CD14-positive monocyte (primary cell): ENCODE results near the gene PPEF1. TPM values are rescaled to one million over a fixed set of nuclear protein-coding genes. Genes with fewer than 3 reads are reported as not detected.

Experiments used
- DNase-seq, 3 donors: peaks; one replicate each; pipeline ENCODE4 v3.0.0-alpha.2; 2011 to 2022
- H2AFZ ChIP-seq: 2 replicates; pipeline ENCODE4 v1.6.0; 2012; ENCODE audit warnings: mild to moderate bottlenecking, low read depth, low read length, inconsistent platforms; ENCODE audit not compliant: insufficient read depth, poor library complexity, severe bottlenecking
- H3K27ac ChIP-seq, 2 donors: 1 replicate in 1 of 2; 2 replicates in 1 of 2; pipeline ENCODE4 v1.5.1; 2012 to 2013; ENCODE audit warnings: low read length in 2 of 2, control low read depth in 1 of 2, inconsistent platforms in 1 of 2, low read depth in 1 of 2, mild to moderate bottlenecking in 1 of 2
- H3K27me3 ChIP-seq, 2 donors: one replicate each; pipeline versions ENCODE4 v1.6.0 to v1.6.1; 2011 to 2013; ENCODE audit warnings: low read length in 2 of 2; ENCODE audit not compliant: control insufficient read depth in 2 of 2, insufficient read depth in 2 of 2
- H3K36me3 ChIP-seq, 2 donors: replicated peaks in 1 of 2; 1 replicate in 1 of 2; 2 replicates in 1 of 2; pipeline versions ENCODE4 v1.5.1 to v1.6.1; 2012 to 2013; ENCODE audit warnings: low read length in 2 of 2, control low read depth in 1 of 2, inconsistent platforms in 1 of 2, mild to moderate bottlenecking in 1 of 2; ENCODE audit not compliant: insufficient read depth in 2 of 2, control insufficient read depth in 1 of 2
- H3K4me1 ChIP-seq, 2 donors: 1 replicate in 1 of 2; 2 replicates in 1 of 2; pipeline versions ENCODE4 v1.5.1 to v1.6.1; 2012 to 2013; ENCODE audit warnings: low read length in 2 of 2, control low read depth in 1 of 2, inconsistent platforms in 1 of 2, mild to moderate bottlenecking in 1 of 2, moderate library complexity in 1 of 2; ENCODE audit not compliant: insufficient read depth in 2 of 2, control insufficient read depth in 1 of 2
- H3K4me2 ChIP-seq: replicated peaks from 2 replicates; pipeline ENCODE3; 2012; ENCODE audit warnings: low read length, moderate library complexity, mild to moderate bottlenecking; ENCODE audit not compliant: poor library complexity, severe bottlenecking; ENCODE audit errors: extremely low read depth
- H3K4me3 ChIP-seq, 3 experiments: fragments of 200-600 bp in 1 of 3; sonication (generic) in 1 of 3; replicated peaks in 1 of 3; 1 replicate in 2 of 3; 2 replicates in 1 of 3; pipeline ENCODE4 v1.5.1; 2011 to 2013; ENCODE audit warnings: low read length in 3 of 3, mild to moderate bottlenecking in 3 of 3, control low read depth in 2 of 3, low read depth in 2 of 3, inconsistent platforms in 1 of 3, moderate library complexity in 1 of 3
- H3K79me2 ChIP-seq: 2 replicates; pipeline ENCODE4 v1.6.0; 2012; ENCODE audit warnings: mild to moderate bottlenecking, control low read depth, inconsistent platforms, low read length, moderate library complexity; ENCODE audit not compliant: insufficient read depth
- H3K9ac ChIP-seq: 2 replicates; pipeline ENCODE4 v1.6.0; 2017; ENCODE audit warnings: low read length, mild to moderate bottlenecking; ENCODE audit not compliant: insufficient read depth, poor library complexity, severe bottlenecking
- H3K9me3 ChIP-seq, 2 donors: replicated peaks in 1 of 2; 1 replicate in 1 of 2; 2 replicates in 1 of 2; pipeline versions ENCODE4 v1.5.1 to v1.6.1; 2012 to 2013; ENCODE audit warnings: low read length in 2 of 2, control low read depth in 1 of 2; ENCODE audit not compliant: control insufficient read depth in 1 of 2, insufficient read depth in 1 of 2
- H4K20me1 ChIP-seq: 2 replicates; pipeline ENCODE4 v1.6.0; 2012; ENCODE audit warnings: mild to moderate bottlenecking, low read length, control low read depth, moderate library complexity; ENCODE audit not compliant: insufficient read depth
- H3K27ac Mint-ChIP-seq, 7 donors: one replicate each; pipeline ENCODE4 v1.8.0; 2020; ENCODE audit warnings: mild to moderate bottlenecking in 7 of 7, mixed read lengths in 7 of 7, moderate library complexity in 6 of 7, inconsistent platforms in 2 of 7
- H3K27me3 Mint-ChIP-seq, 3 donors: one replicate each; pipeline ENCODE4 v1.8.0; 2021 to 2022; ENCODE audit warnings: low read depth in 3 of 3, mild to moderate bottlenecking in 3 of 3, mixed read lengths in 3 of 3, moderate library complexity in 3 of 3, inconsistent platforms in 1 of 3
- H3K36me3 Mint-ChIP-seq, 2 donors: one replicate each; pipeline ENCODE4 v1.8.0; 2020; ENCODE audit warnings: mixed read lengths in 2 of 2, inconsistent platforms in 1 of 2, mild to moderate bottlenecking in 1 of 2
- H3K4me1 Mint-ChIP-seq: one replicate; pipeline ENCODE4 v1.8.0; 2020; ENCODE audit warnings: mild to moderate bottlenecking, mixed read lengths
- H3K4me3 Mint-ChIP-seq, 2 donors: one replicate each; pipeline ENCODE4 v1.8.0; 2020; ENCODE audit warnings: mild to moderate bottlenecking in 2 of 2, mixed read lengths in 2 of 2, moderate library complexity in 1 of 2
- H3K9me3 Mint-ChIP-seq, 7 donors: one replicate each; pipeline ENCODE4 v1.8.0; 2020 to 2022; ENCODE audit warnings: mixed read lengths in 7 of 7, mild to moderate bottlenecking in 6 of 7, moderate library complexity in 6 of 7, inconsistent platforms in 2 of 7
- CTCF ChIP-seq: fragments of 200-600 bp; IDR thresholded peaks from one replicate; pipeline ENCODE4 v1.8.0; 2022; ENCODE audit warnings: antibody characterized with exemption, mild to moderate bottlenecking
- WGBS: methylation state at CpG from one replicate; pipeline ENCODE4 v1.1.5; 2013; ENCODE audit warnings: missing lambda C conversion rate; ENCODE audit not compliant: insufficient coverage; 5-methylcytosine and 5-hydroxymethylcytosine counted together
- intact Hi-C, 2 donors: fragments of 100-400 bp; cut with micrococcal nuclease; formaldehyde crosslinking; loops; one replicate each; pipeline versions ENCODE4 v1.15.0 to v1.15.1; 2023
- polyA plus RNA-seq, 3 donors: library from polyadenylated mRNA; depleted of rRNA in 1 of 3; unstranded in 2 of 3; stranded (reverse) in 1 of 3; fragments of 300-500 nt in 2 of 3; fragments of >200 nt in 1 of 3; fragmentation: Illumina TruSeq in 2 of 3; gene quantifications; 1 replicate in 2 of 3; 2 replicates in 1 of 3; pipeline ENCODE4 v1.2.3, GENCODE V29; 2012 to 2021

PPEF1 gene
- polyA plus RNA-seq, 3 donors: 0.26 to 0.32 TPM; not detected in 1

DNA sequence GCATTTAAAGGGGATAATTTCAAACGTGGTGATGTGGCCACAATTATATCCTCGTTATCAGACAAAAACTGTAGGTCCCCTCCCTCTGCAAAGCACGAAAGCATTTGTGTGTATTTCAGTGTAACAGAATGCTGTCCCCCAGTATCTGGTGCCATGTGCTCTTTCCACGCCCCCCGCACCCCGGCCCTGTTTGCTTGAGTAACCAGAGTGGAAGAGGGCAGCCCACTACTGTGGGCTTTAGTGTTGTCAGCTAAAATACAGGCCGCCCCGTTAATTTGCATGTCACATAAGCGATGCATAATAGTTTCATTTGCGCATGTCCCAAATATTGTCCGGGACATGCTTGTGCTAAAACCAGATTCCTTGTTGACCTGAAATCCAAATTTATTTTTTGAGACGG, 166.4 kb downstream of the PPEF1 start:
- no peak overlapping the region for H2AFZ ChIP-seq

GRCh38 chrX:18874560-18875255, 167.3 kb downstream of the PPEF1 start:
- Mint-ChIP-seq H3K27ac (no peak overlapping the region), H3K9me3 (peaks cover 0 to 4% (median 0%) of the 10 kb centered on the region in 7 donors), H3K27me3 (peaks cover 0 to 15% (median 4%) of the 10 kb centered on the region in 3 donors), H3K36me3 (no peaks in the 10 kb centered on the region), H3K4me3 (no peak overlapping the region), H3K4me1 (no peaks in the 10 kb centered on the region)
- Histone ChIP-seq H3K4me3 (no peak overlapping the region), H3K9me3 (no peaks in the 10 kb centered on the region), H3K27me3 (no peaks in the 10 kb centered on the region), H3K36me3 (no peaks in the 10 kb centered on the region), H2AFZ (no peak overlapping the region), H3K27ac (no peak overlapping the region), H3K4me2 (no peak overlapping the region), H3K4me1 (no peaks in the 10 kb centered on the region), H3K79me2 (no peaks in the 10 kb centered on the region), H4K20me1 (no peaks in the 10 kb centered on the region), H3K9ac (no peak overlapping the region)
- no peak for TF ChIP-seq CTCF
- WGBS: 87% methylated on average over 10 of the region's 27 CpGs
- no peak for DNase-seq
- intact Hi-C loops: no loop called here

More for the DNA sequence above, 166.4 kb downstream of the PPEF1 start:
- H3K27me3 ChIP-seq: no peaks in the 10 kb centered on the region
- H3K27ac ChIP-seq: no peak overlapping the region
- no peaks in the 10 kb centered on the region for H3K79me2 ChIP-seq
- Mint-ChIP-seq H3K4me1 (no peaks in the 10 kb centered on the region), H3K27me3 (peaks cover 0 to 14% (median 2%) of the 10 kb centered on the region in 3 donors), H3K27ac (no peak overlapping the region), H3K4me3 (no peak overlapping the region), H3K36me3 (no peaks in the 10 kb centered on the region), H3K9me3 (peaks cover 0 to 7% (median 0%) of the 10 kb centered on the region in 7 donors)
- no peak overlapping the region for H3K4me3 ChIP-seq
- no peak overlapping the region for H3K4me2 ChIP-seq
- WGBS: 96% methylated on average over 9 of the region's 12 CpGs
- intact Hi-C loops: no loop called here
- H4K20me1 ChIP-seq: no peaks in the 10 kb centered on the region
- H3K9me3 ChIP-seq: no peaks in the 10 kb centered on the region
- no peaks in the 10 kb centered on the region for H3K4me1 ChIP-seq
- H3K36me3 ChIP-seq: no peaks in the 10 kb centered on the region
- TF ChIP-seq CTCF: no peak
- H3K9ac ChIP-seq: no peak overlapping the region
- DNase-seq: no peak
